Stimulated activated CD4-positive, alpha-beta T cell treated with anti-CD3 and anti-CD28 coated beads, Interleukin-1b, Interleukin-23, amount 100 ng/mL, for 48 hours (primary cell): Measurements from ENCODE around the gene CXXC4.

Source experiments
- DNase-seq: peaks from one replicate; pipeline ENCODE4 v3.0.0-alpha.2; 2020

The CXXC4 gene

GRCh38 chr4:104486716-104487504, 7.8 kb downstream of the CXXC4 start:
- no peak for DNase-seq

- no peak for DNase-seq
Measured at GRCh38 chr4:104475652-104476051, 19.0 kb downstream of the CXXC4 start.

- DNase-seq, result no peak
Measured at GRCh38 chr4:104472766-104473165, 21.9 kb downstream of the CXXC4 start.

- DNase-seq, result no peak
Measured at GRCh38 chr4:104470770-104471169, 23.9 kb downstream of the CXXC4 start.

- DNase-seq, result no peak
Measured at GRCh38 chr4:104469794-104470193, 24.9 kb downstream of the CXXC4 start.

- DNase-seq, result no peak
Measured at GRCh38 chr4:104465619-104466018, 29.1 kb downstream of the CXXC4 start.

GRCh38 chr4:104465201-104465600, 29.5 kb downstream of the CXXC4 start:
- no peak for DNase-seq

GRCh38 chr4:104462641-104463040, 32.1 kb downstream of the CXXC4 start:
- no peak for DNase-seq

- DNase-seq, result no peak
Measured at GRCh38 chr4:104457308-104457981, 37.2 kb downstream of the CXXC4 start.

GRCh38 chr4:104451573-104451972, 43.1 kb downstream of the CXXC4 start:
- no peak for DNase-seq

GRCh38 chr4:104449537-104449936, 45.2 kb downstream of the CXXC4 start:
- DNase-seq, result no peak

- DNase-seq, result no peak
Measured at GRCh38 chr4:104447294-104447693, 47.4 kb downstream of the CXXC4 start.

- DNase-seq, result no peak
Measured at GRCh38 chr4:104446431-104447278, 48.0 kb downstream of the CXXC4 start.

- DNase-seq, result no peak
Measured at GRCh38 chr4:104444685-104445084, 50.0 kb downstream of the CXXC4 start.

GRCh38 chr4:104436542-104436941, 58.2 kb downstream of the CXXC4 start:
- no peak for DNase-seq

GRCh38 chr4:104429150-104429741, 65.4 kb downstream of the CXXC4 start:
- no peak for DNase-seq

GRCh38 chr4:104425948-104426347, 68.7 kb downstream of the CXXC4 start:
- DNase-seq, result no peak

- no peak for DNase-seq
Measured at GRCh38 chr4:104424989-104425388, 69.7 kb downstream of the CXXC4 start.

GRCh38 chr4:104424475-104424941, 70.2 kb downstream of the CXXC4 start:
- no peak for DNase-seq

- DNase-seq, result no peak
Measured at GRCh38 chr4:104421566-104421965, 73.1 kb downstream of the CXXC4 start.

GRCh38 chr4:104420766-104421165, 73.9 kb downstream of the CXXC4 start:
- DNase-seq, result no peak
